Cardiac septum (tissue), 1 donor: ENCODE measurements around the gene MAK. TPM values are rescaled to one million over a fixed set of nuclear protein-coding genes. Genes with fewer than 3 reads are reported as not detected.
"Not testable (repeated sequence)": the region's sequence is repeated elsewhere in the genome, so short reads cannot be mapped to it uniquely, and the experiment has no call there.

Source experiments
- DNase-seq: peaks from one replicate; pipeline ENCODE4 v3.0.0-alpha.2; 2020; ENCODE audit warnings: low spot score
- intact Hi-C: fragments of 100-400 bp; cut with DNase I; formaldehyde crosslinking; loops from one replicate; pipeline ENCODE4 v1.14.0; 2022
- total RNA-seq: library from RNA; stranded (reverse); fragmentation: NEBNext Ultra II Directional; extraction: Animal tissue kit (Norgen Biotek cat#: 25700); gene quantifications from one replicate; pipeline ENCODE4 v1.2.1, GENCODE V29; 2021
- donor health status: DM: no; HTN: no; CAD: no.

The MAK gene
- total RNA-seq, 1 donor from 2014 or later = 0.08 TPM

- intact Hi-C loops = no loop called here
Measured at GRCh38 chr6:10861086-10861485, 22.7 kb upstream of the MAK start.

GRCh38 chr6:10857259-10857658 lies 18.9 kb upstream of the MAK start:
- no peak for DNase-seq
- intact Hi-C loops = no loop called here

More at GRCh38 chr6:10861086-10861485, 22.7 kb upstream of the MAK start:
- no peak for DNase-seq

- DNase-seq = no peak
- intact Hi-C loops = no loop called here
Measured at GRCh38 chr6:10854922-10855632, 16.7 kb upstream of the MAK start.

GRCh38 chr6:10853849-10854300 lies 15.5 kb upstream of the MAK start:
- intact Hi-C loops = not testable (repeated sequence)

GRCh38 chr6:10852361-10852960 lies 14.1 kb upstream of the MAK start:
- intact Hi-C loops = no loop called here
- no peak for DNase-seq

More at GRCh38 chr6:10853849-10854300, 15.5 kb upstream of the MAK start:
- DNase-seq = not testable (repeated sequence)

- DNase-seq = no peak
- intact Hi-C loops = no loop called here
Measured at GRCh38 chr6:10850728-10851127, 12.4 kb upstream of the MAK start.

GRCh38 chr6:10849901-10850300 lies 11.6 kb upstream of the MAK start:
- DNase-seq = no peak
- intact Hi-C loops = no loop called here

- intact Hi-C loops = no loop called here
- DNase-seq = no peak
Measured at GRCh38 chr6:10847684-10848083, 9.3 kb upstream of the MAK start.

GRCh38 chr6:10843554-10843953 lies 5.2 kb upstream of the MAK start:
- intact Hi-C loops = no loop called here
- DNase-seq = no peak

- intact Hi-C loops = no loop called here
- no peak for DNase-seq
Measured at GRCh38 chr6:10838794-10839333, 525 bp upstream of the MAK start.

GRCh38 chr6:10837622-10837994 lies 731 bp downstream of the MAK start:
- intact Hi-C loops = no loop called here
- no peak for DNase-seq

GRCh38 chr6:10837009-10837621 lies 1.2 kb downstream of the MAK start:
- DNase-seq = no peak

GRCh38 chr6:10834823-10835222 lies 3.5 kb downstream of the MAK start:
- no peak for DNase-seq
- intact Hi-C loops = no loop called here

More at GRCh38 chr6:10837009-10837621, 1.2 kb downstream of the MAK start:
- intact Hi-C loops = no loop called here

- intact Hi-C loops = no loop called here
- no peak for DNase-seq
Measured at GRCh38 chr6:10831609-10832008, 6.7 kb downstream of the MAK start.

- DNase-seq = no peak
- intact Hi-C loops = no loop called here
Measured at GRCh38 chr6:10824819-10825218, 13.5 kb downstream of the MAK start.

- no peak for DNase-seq
- intact Hi-C loops = no loop called here
Measured at GRCh38 chr6:10824297-10824696, 14.0 kb downstream of the MAK start.

GRCh38 chr6:10814176-10814575 lies 24.2 kb downstream of the MAK start:
- intact Hi-C loops, DNase-seq: not testable (repeated sequence)

- intact Hi-C loops = no loop called here
- DNase-seq = no peak
Measured at GRCh38 chr6:10809098-10809497, 29.2 kb downstream of the MAK start.

GRCh38 chr6:10808376-10808775 lies 30.0 kb downstream of the MAK start:
- intact Hi-C loops = no loop called here
- no peak for DNase-seq

- peak; percentile 84 for DNase-seq
- intact Hi-C loops = loop anchor here (2.0 kb wide), 1 partner anchor 323 kb away; no protein-coding TSS in a partner anchor
Measured at GRCh38 chr6:10801224-10801848, 37.0 kb downstream of the MAK start.
